ENCODE measurements around the gene HCST. TPM values are rescaled to one million over a fixed set of nuclear protein-coding genes. Genes with fewer than 3 reads are reported as not detected.

The HCST gene
- total RNA-seq, 1 donor from 2014 or later = 62.2 TPM

DNA sequence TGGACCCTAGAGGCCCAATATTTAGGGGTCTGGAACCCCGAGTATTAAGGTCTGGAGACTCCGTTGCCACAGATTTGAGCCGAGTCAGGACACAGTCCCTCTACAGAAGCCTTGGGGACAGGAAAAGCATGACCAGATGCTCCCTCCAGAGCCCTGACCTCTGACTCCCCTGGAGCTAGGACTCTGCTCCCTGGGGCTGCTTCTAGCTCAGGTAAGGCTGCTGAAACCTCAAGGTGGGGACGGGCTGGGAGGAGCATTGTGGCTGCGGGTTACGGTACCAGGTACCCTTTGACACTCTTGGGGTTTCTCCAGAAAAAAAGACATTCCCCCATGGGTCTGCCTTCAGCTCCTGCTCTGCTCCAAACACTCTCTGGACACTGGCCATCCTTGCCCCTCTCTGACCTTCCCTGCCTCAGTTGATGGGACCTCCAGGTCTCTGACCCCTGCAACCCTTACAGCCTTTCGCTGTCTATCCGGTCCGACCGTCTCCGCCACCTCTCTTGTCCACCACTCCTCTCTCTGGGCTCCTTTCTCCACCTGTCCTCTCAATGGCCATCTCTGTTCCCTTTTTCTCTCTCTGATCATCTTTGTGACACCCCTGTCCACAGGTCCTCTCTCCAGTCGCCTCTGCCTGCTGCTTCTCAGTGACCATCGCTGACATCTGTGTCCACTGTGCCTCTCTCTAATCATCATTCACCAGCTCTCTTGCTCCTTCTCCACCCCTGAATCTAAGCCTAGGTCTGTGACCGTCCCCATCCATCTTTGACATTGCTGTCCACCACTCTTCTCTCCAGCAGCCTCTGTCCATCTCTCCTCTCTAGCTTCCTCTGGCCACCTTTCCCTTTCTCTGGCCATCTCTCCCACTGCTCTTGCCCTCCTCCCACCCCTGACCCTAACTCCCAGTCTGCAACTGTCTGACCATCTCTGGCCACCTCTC, 35.3 kb downstream of the HCST start:
- intact Hi-C loops (cut with micrococcal nuclease) = no loop called here
- Mint-ChIP-seq H3K27me3 (ENCODE audit: insufficient read depth) (no peaks in the 10 kb centered on the region), H3K4me3 (peak overlapping the region; percentile 81)

DNA sequence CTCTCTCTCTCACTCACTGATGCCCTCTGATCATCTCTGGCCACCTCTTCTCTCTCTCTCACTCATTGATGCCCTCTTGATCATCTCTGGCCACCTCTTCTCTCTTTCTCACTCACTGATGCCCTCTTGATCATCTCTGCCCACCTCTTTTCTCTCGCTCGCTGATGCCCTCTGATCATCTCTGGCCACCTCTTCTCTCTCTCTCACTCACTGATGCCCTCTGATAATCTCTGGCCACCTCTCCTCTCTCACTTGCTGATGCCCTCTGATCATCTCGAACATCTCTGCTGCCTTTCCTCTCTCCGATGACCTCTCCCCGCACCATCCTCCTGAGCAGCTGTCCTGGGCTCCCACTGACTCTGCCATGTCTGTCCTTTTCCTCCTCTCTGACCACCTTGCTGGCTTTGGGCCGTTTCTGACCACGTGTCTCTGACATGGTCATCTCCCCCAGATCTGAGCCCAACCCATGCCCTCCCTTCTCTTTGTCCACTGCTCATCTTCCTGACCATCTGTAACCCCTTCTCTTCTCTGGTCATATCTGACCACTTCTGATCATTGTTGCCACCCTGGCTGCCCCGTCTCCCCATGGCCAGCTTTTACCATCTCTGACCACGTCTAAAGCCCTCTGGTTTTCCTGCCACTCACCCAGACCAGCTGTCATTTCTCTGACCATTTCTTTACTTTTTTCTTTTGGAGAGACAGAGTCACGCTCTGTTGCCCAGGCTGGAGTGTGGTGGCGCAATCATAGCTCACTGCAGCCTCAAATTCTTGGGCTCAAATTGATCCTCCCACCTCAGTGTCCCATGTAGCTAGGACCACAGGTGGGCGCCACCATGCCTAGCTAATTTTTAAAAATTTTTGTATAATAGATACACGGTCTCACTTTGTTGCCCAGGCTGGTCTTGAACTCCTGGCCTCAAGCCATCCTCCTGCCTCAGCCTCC, 36.2 kb downstream of the HCST start:
- H3K36me3 Mint-ChIP-seq (ENCODE audit: low read depth) = peaks cover 8% of the 10 kb centered on the region
- intact Hi-C loops (cut with micrococcal nuclease) = no loop called here
- H3K27me3 Mint-ChIP-seq (ENCODE audit: insufficient read depth) = no peaks in the 10 kb centered on the region
- H3K27ac Mint-ChIP-seq = no peak overlapping the region
- DNase-seq (ENCODE audit: low spot score) = no peak
- H3K9me3 Mint-ChIP-seq = no peaks in the 10 kb centered on the region
- H3K4me3 Mint-ChIP-seq = peak overlapping the region; percentile 81
- H3K4me1 Mint-ChIP-seq (ENCODE audit: low read depth) = peaks cover 29% of the 10 kb centered on the region

More for the DNA sequence above, 35.3 kb downstream of the HCST start:
- peaks cover 23% of the 10 kb centered on the region for H3K4me1 Mint-ChIP-seq (ENCODE audit: low read depth)
- no peak for DNase-seq (ENCODE audit: low spot score)
- H3K9me3 Mint-ChIP-seq = no peaks in the 10 kb centered on the region
- peaks cover 5% of the 10 kb centered on the region for H3K36me3 Mint-ChIP-seq (ENCODE audit: low read depth)
- peak overlapping the region; percentile 11 for H3K27ac Mint-ChIP-seq

GRCh38 chr19:35939307-35940077, 37.2 kb downstream of the HCST start:
- Mint-ChIP-seq H3K9me3 (no peaks in the 10 kb centered on the region), H3K36me3 (ENCODE audit: low read depth) (peaks cover 8% of the 10 kb centered on the region), H3K27me3 (ENCODE audit: insufficient read depth) (no peaks in the 10 kb centered on the region), H3K27ac (no peak overlapping the region), H3K4me1 (ENCODE audit: low read depth) (peaks cover 29% of the 10 kb centered on the region), H3K4me3 (no peak overlapping the region)
- no peak for DNase-seq (ENCODE audit: low spot score)
- intact Hi-C loops (cut with micrococcal nuclease) = no loop called here

- Mint-ChIP-seq H3K27me3 (ENCODE audit: insufficient read depth) (no peaks in the 10 kb centered on the region), H3K4me3 (no peak overlapping the region), H3K9me3 (no peaks in the 10 kb centered on the region), H3K27ac (no peak overlapping the region), H3K4me1 (ENCODE audit: low read depth) (peaks cover 29% of the 10 kb centered on the region), H3K36me3 (ENCODE audit: low read depth) (peaks cover 8% of the 10 kb centered on the region)
- intact Hi-C loops (cut with micrococcal nuclease) = no loop called here
- DNase-seq (ENCODE audit: low spot score) = no peak
Measured at GRCh38 chr19:35940078-35940775, 37.9 kb downstream of the HCST start.

GRCh38 chr19:35940839-35941238, 38.5 kb downstream of the HCST start:
- Mint-ChIP-seq H3K36me3 (ENCODE audit: low read depth) (peaks cover 8% of the 10 kb centered on the region), H3K4me3 (no peak overlapping the region), H3K27me3 (ENCODE audit: insufficient read depth) (no peaks in the 10 kb centered on the region), H3K27ac (peak overlapping the region; percentile 3), H3K9me3 (no peaks in the 10 kb centered on the region), H3K4me1 (ENCODE audit: low read depth) (peaks cover 27% of the 10 kb centered on the region)
- no peak for DNase-seq (ENCODE audit: low spot score)
- intact Hi-C loops (cut with micrococcal nuclease) = no loop called here

DNA sequence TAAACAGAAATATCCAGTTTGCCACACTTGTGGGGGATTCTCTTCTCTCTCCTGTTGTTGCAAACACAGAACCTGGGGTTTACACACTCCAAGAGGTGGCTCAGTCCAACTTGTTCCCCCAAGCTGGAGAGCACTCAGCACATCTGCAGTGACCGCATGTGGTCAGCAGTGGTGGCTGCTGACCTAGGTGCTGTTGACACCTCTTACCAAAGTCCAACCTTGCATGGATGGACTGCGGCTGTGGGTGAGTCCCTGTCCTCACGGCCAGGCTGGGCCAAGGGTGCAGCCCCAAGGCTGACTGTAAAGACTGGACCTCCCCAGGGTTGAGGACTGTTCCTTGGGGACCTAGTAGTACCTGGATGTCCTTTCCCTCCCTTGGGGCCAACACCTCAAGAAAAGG, 39.9 kb downstream of the HCST start:
- no peaks in the 10 kb centered on the region for H3K9me3 Mint-ChIP-seq
- H3K4me1 Mint-ChIP-seq (ENCODE audit: low read depth) = peaks cover 25% of the 10 kb centered on the region
- H3K27me3 Mint-ChIP-seq (ENCODE audit: insufficient read depth) = no peaks in the 10 kb centered on the region
- DNase-seq (ENCODE audit: low spot score) = no peak
- no peak overlapping the region for H3K27ac Mint-ChIP-seq
- intact Hi-C loops (cut with micrococcal nuclease) = no loop called here
- H3K36me3 Mint-ChIP-seq (ENCODE audit: low read depth) = peaks cover 8% of the 10 kb centered on the region
- no peak overlapping the region for H3K4me3 Mint-ChIP-seq

DNA sequence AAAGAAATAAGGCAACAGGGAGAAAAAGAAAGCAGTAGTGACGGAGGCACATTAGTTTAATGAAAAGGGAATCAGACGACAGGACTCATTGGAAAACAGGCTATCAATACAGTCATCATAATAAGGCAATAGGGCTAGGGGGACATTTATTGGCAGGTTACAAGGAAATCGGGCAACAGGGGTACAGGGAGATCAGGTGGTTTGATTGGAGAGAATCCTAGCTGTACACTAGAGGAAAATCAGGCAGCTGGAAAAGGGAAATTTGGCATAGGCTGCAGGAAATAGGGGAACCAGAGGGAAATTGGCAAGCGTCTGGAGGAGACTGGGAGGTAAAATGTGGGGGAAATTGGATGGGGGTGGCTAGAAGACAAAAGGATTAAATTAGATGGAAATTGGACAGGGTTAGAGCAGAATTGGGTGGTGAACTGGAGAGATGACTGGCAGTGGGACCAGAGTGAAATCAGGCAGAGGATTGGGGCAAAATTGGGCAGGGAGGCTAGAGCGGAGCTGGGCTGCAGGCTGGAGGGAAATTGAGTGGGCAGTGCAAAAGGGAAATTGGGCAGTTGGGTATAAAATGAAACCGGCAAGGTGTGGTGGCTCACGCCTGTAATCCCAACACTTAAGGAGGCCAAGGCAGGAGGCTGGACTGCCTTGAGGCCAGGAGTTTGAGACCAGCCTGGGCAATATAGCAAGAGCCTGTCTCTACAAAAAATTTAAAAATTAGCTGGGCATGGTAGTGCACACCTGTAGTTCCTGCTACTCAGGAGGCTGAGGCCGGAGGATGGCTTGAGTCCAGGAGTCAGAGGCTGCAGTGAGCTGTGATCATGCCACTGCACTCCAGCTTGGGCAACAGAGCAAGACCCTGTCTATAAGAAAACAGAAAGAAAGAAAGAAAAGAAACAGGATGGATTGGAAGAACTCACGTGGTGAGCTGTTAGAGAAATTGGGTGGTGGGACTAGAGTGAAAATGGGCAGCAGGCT, 41.3 kb downstream of the HCST start:
- peaks cover 14% of the 10 kb centered on the region for H3K4me1 Mint-ChIP-seq (ENCODE audit: low read depth)
- peaks cover 2% of the 10 kb centered on the region for H3K27me3 Mint-ChIP-seq (ENCODE audit: insufficient read depth)
- H3K36me3 Mint-ChIP-seq (ENCODE audit: low read depth) = peaks cover 8% of the 10 kb centered on the region
- no peaks in the 10 kb centered on the region for H3K9me3 Mint-ChIP-seq
- DNase-seq (ENCODE audit: low spot score) = no peak
- no peak overlapping the region for H3K4me3 Mint-ChIP-seq
- intact Hi-C loops (cut with micrococcal nuclease) = no loop called here
- peak overlapping the region; percentile 10 for H3K27ac Mint-ChIP-seq

DNA sequence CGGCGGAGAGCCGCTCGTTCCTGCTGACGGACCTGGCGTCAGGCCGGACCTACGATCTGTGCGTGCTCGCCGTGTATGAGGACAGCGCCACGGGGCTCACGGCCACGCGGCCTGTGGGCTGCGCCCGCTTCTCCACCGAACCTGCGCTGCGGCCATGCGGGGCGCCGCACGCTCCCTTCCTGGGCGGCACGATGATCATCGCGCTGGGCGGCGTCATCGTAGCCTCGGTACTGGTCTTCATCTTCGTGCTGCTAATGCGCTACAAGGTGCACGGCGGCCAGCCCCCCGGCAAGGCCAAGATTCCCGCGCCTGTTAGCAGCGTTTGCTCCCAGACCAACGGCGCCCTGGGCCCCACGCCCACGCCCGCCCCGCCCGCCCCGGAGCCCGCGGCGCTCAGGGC, 42.2 kb downstream of the HCST start:
- no peak for DNase-seq (ENCODE audit: low spot score)
- Mint-ChIP-seq H3K27ac (no peak overlapping the region), H3K27me3 (ENCODE audit: insufficient read depth) (peaks cover 2% of the 10 kb centered on the region), H3K9me3 (no peaks in the 10 kb centered on the region), H3K4me3 (no peak overlapping the region), H3K4me1 (ENCODE audit: low read depth) (peaks cover 10% of the 10 kb centered on the region), H3K36me3 (ENCODE audit: low read depth) (peaks cover 8% of the 10 kb centered on the region)
- intact Hi-C loops (cut with micrococcal nuclease) = no loop called here

DNA sequence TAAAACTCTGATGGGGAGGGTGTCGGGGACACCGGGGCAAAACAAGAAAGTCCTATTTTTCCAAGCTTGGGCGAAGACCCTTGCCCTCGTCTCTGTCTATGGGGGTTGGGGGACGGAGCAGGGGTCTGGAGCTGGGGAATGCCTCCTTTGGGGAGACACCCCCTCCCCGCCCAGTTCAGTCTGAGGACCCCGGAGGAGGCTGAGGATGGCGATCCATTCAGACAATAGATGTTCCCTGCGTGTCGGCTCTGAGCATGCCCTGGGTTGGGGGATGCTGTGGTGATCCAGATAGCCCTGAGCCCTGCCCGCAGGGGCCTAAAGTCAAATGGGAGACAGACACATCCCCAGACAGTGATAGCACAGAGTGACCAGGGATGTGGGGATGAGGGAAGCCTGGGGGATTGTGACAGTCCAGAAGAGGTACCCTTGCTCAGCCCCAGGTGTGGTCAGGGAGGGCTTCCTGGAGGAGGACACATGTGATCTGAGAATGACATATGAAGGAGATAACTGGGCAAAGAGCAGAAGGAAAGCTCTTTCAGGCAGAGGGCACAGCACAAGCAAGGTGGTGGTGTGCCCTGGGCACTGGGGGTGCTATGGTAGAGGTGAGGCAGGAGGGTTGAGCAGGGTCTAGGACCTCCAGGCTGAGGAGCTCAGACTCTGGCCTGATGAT, 42.9 kb downstream of the HCST start:
- peaks cover 16% of the 10 kb centered on the region for H3K4me1 Mint-ChIP-seq (ENCODE audit: low read depth)
- H3K27ac Mint-ChIP-seq = no peak overlapping the region
- intact Hi-C loops (cut with micrococcal nuclease) = no loop called here
- H3K9me3 Mint-ChIP-seq = no peaks in the 10 kb centered on the region
- H3K4me3 Mint-ChIP-seq = no peak overlapping the region
- H3K36me3 Mint-ChIP-seq (ENCODE audit: low read depth) = peaks cover 8% of the 10 kb centered on the region
- H3K27me3 Mint-ChIP-seq (ENCODE audit: insufficient read depth) = peaks cover 2% of the 10 kb centered on the region
- DNase-seq (ENCODE audit: low spot score) = no peak

DNA sequence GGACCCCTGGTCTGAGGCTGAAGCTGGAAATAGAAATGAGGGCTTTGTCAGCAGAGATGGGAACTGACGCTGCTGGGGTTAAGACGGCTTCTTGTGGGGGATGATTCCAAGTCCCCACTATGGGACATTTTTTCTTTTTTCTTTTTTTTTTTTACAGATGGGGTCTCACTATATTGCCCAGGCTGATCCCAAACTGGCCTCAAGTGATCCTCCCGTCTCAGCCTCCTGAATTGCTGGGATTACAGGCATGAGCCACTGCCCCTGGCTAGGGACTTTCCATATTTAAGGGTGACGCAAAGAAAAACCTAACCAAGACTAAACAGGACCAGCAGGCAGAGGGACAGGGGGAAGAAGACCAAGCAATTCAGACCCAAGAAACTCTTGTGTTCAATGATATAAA, 43.9 kb downstream of the HCST start:
- no peak overlapping the region for H3K27ac Mint-ChIP-seq
- intact Hi-C loops (cut with micrococcal nuclease) = no loop called here
- DNase-seq (ENCODE audit: low spot score) = no peak
- peaks cover 4% of the 10 kb centered on the region for H3K27me3 Mint-ChIP-seq (ENCODE audit: insufficient read depth)
- H3K36me3 Mint-ChIP-seq (ENCODE audit: low read depth) = peaks cover 4% of the 10 kb centered on the region
- no peak overlapping the region for H3K4me3 Mint-ChIP-seq
- peaks cover 25% of the 10 kb centered on the region for H3K4me1 Mint-ChIP-seq (ENCODE audit: low read depth)
- no peaks in the 10 kb centered on the region for H3K9me3 Mint-ChIP-seq

- Mint-ChIP-seq H3K9me3 (no peaks in the 10 kb centered on the region), H3K36me3 (ENCODE audit: low read depth) (peaks cover 2% of the 10 kb centered on the region), H3K27me3 (ENCODE audit: insufficient read depth) (peaks cover 4% of the 10 kb centered on the region), H3K27ac (peak overlapping the region; percentile 2), H3K4me3 (no peak overlapping the region), H3K4me1 (ENCODE audit: low read depth) (peaks cover 40% of the 10 kb centered on the region)
- no peak for DNase-seq (ENCODE audit: low spot score)
- intact Hi-C loops (cut with micrococcal nuclease) = no loop called here
Measured at GRCh38 chr19:35949131-35949530, 46.8 kb downstream of the HCST start.

All from activated T-helper 1 cell treated with anti-CD3 and anti-CD28 coated beads, Interleukin-12 subunit alpha, Interleukin-12 subunit beta, Interleukin-2, Interleukin-4 antibody, amounts not matched to agents 30 ng/mL and 10 ng/mL and 1 ng/mL, durations not matched to agents 14 hours and 24 hours and 36 hours (primary cell).